Prostate gland (tissue), 2 donors: ENCODE measurements around the gene TNNC2. TPM values are rescaled to one million over a fixed set of nuclear protein-coding genes. Genes with fewer than 3 reads are reported as not detected.

Experiments
- DNase-seq: peaks from one replicate; pipeline ENCODE4 v3.0.0-alpha.2; 2019; ENCODE audit warnings: low spot score
- H3K27ac ChIP-seq, 2 donors: fragments of 200-600 bp; sonication (generic); 2 replicates each; pipeline ENCODE4 v1.5.1; 2017 to 2019
- H3K27me3 ChIP-seq: fragments of 200-600 bp; sonication (generic); replicated peaks from 2 replicates; pipeline ENCODE4 v1.5.1; 2019; ENCODE audit not compliant: insufficient read depth
- H3K36me3 ChIP-seq, 2 donors: fragments of 200-600 bp; sonication (generic); 1 replicate in 1 of 2; 2 replicates in 1 of 2; pipeline versions ENCODE4 v1.5.1 to v1.8.1; 2017 to 2019
- H3K4me1 ChIP-seq: fragments of 200-600 bp; sonication (generic); replicated peaks from 2 replicates; pipeline ENCODE4 v1.5.1; 2019
- H3K4me3 ChIP-seq, 2 donors: fragments of 200-600 bp; sonication (generic); 2 replicates each; pipeline ENCODE4 v1.5.1; 2017 to 2019
- H3K9me3 ChIP-seq: fragments of 200-600 bp; sonication (generic); 2 replicates; pipeline ENCODE4 v1.5.1; 2017
- CTCF ChIP-seq, 4 experiments: fragments of 200-600 bp in 2 of 4; fragments of 450-650 bp in 2 of 4; sonication (generic) in 2 of 4; IDR thresholded peaks; 1 replicate in 3 of 4; 2 replicates in 1 of 4; pipeline ENCODE4 v1.5.1; 2016 to 2019; ENCODE audit warnings: antibody characterized with exemption in 4 of 4, mild to moderate bottlenecking in 2 of 4, moderate library complexity in 2 of 4
- POLR2A ChIP-seq: fragments of 450-650 bp; IDR thresholded peaks from one replicate; pipeline ENCODE4 v1.6.1; 2016; ENCODE audit warnings: antibody characterized with exemption, mild to moderate bottlenecking
- POLR2AphosphoS5 ChIP-seq: sonication (generic); formaldehyde crosslinking; IDR thresholded peaks from one replicate; pipeline ENCODE4 v1.6.1; 2017; ENCODE audit warnings: antibody characterized with exemption
- WGBS: methylation state at CpG from one replicate; pipeline ENCODE4 v1.1.5; 2018; 5-methylcytosine and 5-hydroxymethylcytosine counted together
- intact Hi-C: fragments of 100-400 bp; cut with DNase I; formaldehyde crosslinking; loops from one replicate; pipeline ENCODE4 v1.14.2; 2022
- small RNA-seq, 2 donors: library from RNA; depleted of rRNA; stranded (forward); fragments of <200 nt; gene quantifications; one replicate each; pipeline ENCODE3, GENCODE V24; 2016
- total RNA-seq, 2 donors: library from RNA; depleted of rRNA; stranded (reverse); fragments of >200 nt; gene quantifications; one replicate each; pipeline ENCODE4 v1.1.0, GENCODE V29; 2016

TNNC2 gene
- total RNA-seq, 2 donors from 2014 or later = 2.1 to 3.0 TPM

- no peaks in the 10 kb centered on the region for H3K36me3 ChIP-seq
- no peak for TF ChIP-seq POLR2AphosphoS5
- TF ChIP-seq CTCF (IDR thresholded peaks at IDR 0.05) = no peak
- no peak for TF ChIP-seq POLR2A
- H3K27me3 ChIP-seq = no peaks in the 10 kb centered on the region
- no peak overlapping the region for H3K27ac ChIP-seq
- no peaks in the 10 kb centered on the region for H3K9me3 ChIP-seq
- 82% methylated on average over 7 of the region's 7 CpGs for WGBS
- no peak overlapping the region for H3K4me3 ChIP-seq
- no peaks in the 10 kb centered on the region for H3K4me1 ChIP-seq
- DNase-seq = no peak
- intact Hi-C loops = loop anchor here (10.0 kb wide), 2 partner anchors 342 to 1762 kb away; no protein-coding TSS in a partner anchor
These were observed 50.2 kb downstream of the TNNC2 start for GRCh38 chr20:45776931-45777330.

- no peak overlapping the region for H3K4me3 ChIP-seq
- 90% methylated on average over 6 of the region's 6 CpGs for WGBS
- TF ChIP-seq POLR2A = no peak
- no peaks in the 10 kb centered on the region for H3K4me1 ChIP-seq
- intact Hi-C loops = loop anchor here (10.0 kb wide), 2 partner anchors 341 to 1761 kb away; no protein-coding TSS in a partner anchor
- H3K9me3 ChIP-seq = no peaks in the 10 kb centered on the region
- no peaks in the 10 kb centered on the region for H3K27me3 ChIP-seq
- no peak overlapping the region for H3K27ac ChIP-seq
- H3K36me3 ChIP-seq = no peaks in the 10 kb centered on the region
- DNase-seq = no peak
These were observed 51.7 kb downstream of the TNNC2 start for GRCh38 chr20:45775411-45775810.

- H3K36me3 ChIP-seq = no peaks in the 10 kb centered on the region
- no peaks in the 10 kb centered on the region for H3K4me1 ChIP-seq
- intact Hi-C loops = loop anchor here (5.0 to 10.0 kb wide), 3 partner anchors 340 to 1760 kb away; no protein-coding TSS in a partner anchor
- no peak overlapping the region for H3K27ac ChIP-seq
- no peaks in the 10 kb centered on the region for H3K9me3 ChIP-seq
- 67% methylated on average over 2 of the region's 2 CpGs for WGBS
- H3K4me3 ChIP-seq = no peak overlapping the region
- TF ChIP-seq POLR2A = no peak
- H3K27me3 ChIP-seq = no peaks in the 10 kb centered on the region
- DNase-seq = no peak
These were observed 52.2 kb downstream of the TNNC2 start for GRCh38 chr20:45774945-45775344.

Small RNA genes within 50 kb of the gene (small RNA-seq; reads per million reads assigned to genes)
- 0 reads per million in 2 donors for gene RNU6ATAC38P

Other genes starting within 250 kb of the TNNC2 start
- not detected for gene WFDC8, start 248.0 kb downstream of the TNNC2 start, total RNA-seq
- gene WFDC10A, start 197.6 kb downstream of the TNNC2 start, total RNA-seq = not detected
- gene WFDC9, start 196.0 kb downstream of the TNNC2 start, total RNA-seq = not detected
- not detected for gene WFDC11, start 157.1 kb downstream of the TNNC2 start, total RNA-seq
- not detected for gene WFDC13, start 125.3 kb downstream of the TNNC2 start, total RNA-seq
- gene WFDC10B, start 122.3 kb downstream of the TNNC2 start, total RNA-seq = not detected
- not detected for gene SPINT4, start 105.0 kb downstream of the TNNC2 start, total RNA-seq
- 1 to 10 TPM in 1 of 2 donors, not detected in 1; 5.2 TPM for gene WFDC3, start 35.4 kb downstream of the TNNC2 start, total RNA-seq
- gene DNTTIP1, start 35.4 kb downstream of the TNNC2 start, total RNA-seq = 10 to 100 TPM; 21.8 to 35.5 TPM
- gene UBE2C, start 14.7 kb downstream of the TNNC2 start, total RNA-seq = 10 to 100 TPM in 1 of 2 donors, 1 to 10 TPM in 1; 2.2 to 10.9 TPM
- gene SNX21, start 6.5 kb upstream of the TNNC2 start, total RNA-seq = 10 to 100 TPM; 60.4 to 68.4 TPM
- gene ACOT8, start 30.1 kb upstream of the TNNC2 start, total RNA-seq = 10 to 100 TPM; 57.4 to 68.1 TPM
- gene ZSWIM3, start 30.3 kb upstream of the TNNC2 start, total RNA-seq = 10 to 100 TPM in 1 of 2 donors, 1 to 10 TPM in 1; 4.3 to 11.9 TPM
- 10 to 100 TPM; 13.8 to 17.8 TPM for gene ZSWIM1, start 53.9 kb upstream of the TNNC2 start, total RNA-seq
- gene SPATA25, start 60.3 kb upstream of the TNNC2 start, total RNA-seq = 1 to 10 TPM; 2.0 to 7.4 TPM
- 10 to 100 TPM in 1 of 2 donors, 1 to 10 TPM in 1; 9.8 to 11.3 TPM for gene NEURL2, start 63.9 kb upstream of the TNNC2 start, total RNA-seq
- gene CTSA, start 64.0 kb upstream of the TNNC2 start, total RNA-seq = 100 to 1,000 TPM in 1 of 2 donors, 10 to 100 TPM in 1; 37.9 to 215 TPM
- 100 to 1,000 TPM in 1 of 2 donors, 10 to 100 TPM in 1; 29.4 to 101 TPM for gene PLTP, start 84.8 kb upstream of the TNNC2 start, total RNA-seq
- 10 to 100 TPM; 39.8 to 54.9 TPM for gene PCIF1, start 107.4 kb upstream of the TNNC2 start, total RNA-seq
- 10 to 100 TPM; 21.4 to 43.4 TPM for gene ZNF335, start 144.9 kb upstream of the TNNC2 start, total RNA-seq
- 1 to 10 TPM in 1 of 2 donors, under 1 TPM in 1; 0.59 to 1.4 TPM for gene MMP9, start 181.6 kb upstream of the TNNC2 start, total RNA-seq
- gene SLC12A5, start 201.9 kb upstream of the TNNC2 start, total RNA-seq = 1 to 10 TPM in 1 of 2 donors, not detected in 1; 3.6 TPM